Measurements from ENCODE around the gene TMA16.

TMA16 gene

GRCh38 chr4:163563592-163563991 is 69.1 kb downstream of the TMA16 start:
- no peak for DNase-seq (ENCODE audit: low read depth)

- DNase-seq (ENCODE audit: low read depth), result no peak
These were observed 69.8 kb downstream of the TMA16 start for GRCh38 chr4:163564221-163564720.

- no peak for DNase-seq (ENCODE audit: low read depth)
These were observed 71.0 kb downstream of the TMA16 start for GRCh38 chr4:163565226-163566135.

GRCh38 chr4:163566257-163566796 is 71.8 kb downstream of the TMA16 start:
- DNase-seq (ENCODE audit: low read depth), result no peak

- DNase-seq (ENCODE audit: low read depth), result no peak
These were observed 74.4 kb downstream of the TMA16 start for GRCh38 chr4:163568843-163569242.
